Caco-2 (cell line): ENCODE results near the gene CCDC136. TPM values are rescaled to one million over a fixed set of nuclear protein-coding genes. Genes with fewer than 3 reads are reported as not detected.

Experiments
- BruUV-seq: library from RNA; stranded (reverse); fragments of 400-500 nt; replicated peaks from 2 replicates; lab custom pipeline; 2021; lab: Mats Ljungman, UMichigan
- CTCF ChIA-PET: fragments of 300-600 bp; sonication (Branson Sonifier 250); formaldehyde crosslinking; loops from one replicate; lab custom pipeline; 2022; ENCODE audit warnings: antibody characterized with exemption; lab: Charles Lee
- POLR2A ChIA-PET: fragments of 300-600 bp; sonication (Branson Sonifier 250); formaldehyde crosslinking; loops from one replicate; lab custom pipeline; 2022; ENCODE audit warnings: antibody characterized with exemption; lab: Charles Lee
- DNase-seq, 2 experiments: peaks; one replicate each; pipeline versions ENCODE4 v3.0.0 to v3.0.0-alpha.2; 2020 to 2022
- H3K27me3 ChIP-seq: replicated peaks from 2 replicates; pipeline ENCODE4 v1.6.0; 2011; ENCODE audit warnings: low read length; ENCODE audit not compliant: control insufficient read depth, insufficient read depth
- H3K36me3 ChIP-seq: 2 replicates; pipeline ENCODE4 v1.5.1; 2011; ENCODE audit warnings: low read length; ENCODE audit not compliant: control insufficient read depth, insufficient read depth
- H3K4me1 ChIP-seq: fragments of 250-450 bp; sonication (Bioruptor Pico); 2 replicates; pipeline ENCODE4 v1.5.1; 2020; ENCODE audit warnings: mild to moderate bottlenecking
- H3K4me3 ChIP-seq: 2 replicates; pipeline ENCODE4 v1.5.1; 2011; ENCODE audit warnings: low read depth, mild to moderate bottlenecking, control low read depth, low read length
- H3K9me3 ChIP-seq: fragments of 250-450 bp; sonication (Bioruptor Pico); 2 replicates; pipeline ENCODE4 v1.5.1; 2020; ENCODE audit warnings: mild to moderate bottlenecking, moderate library complexity
- H3K27ac Mint-ChIP-seq: one replicate; pipeline ENCODE4 v1.8.0; 2022; ENCODE audit warnings: mixed read lengths; ENCODE audit not compliant: unreplicated experiment
- H3K27me3 Mint-ChIP-seq: one replicate; pipeline ENCODE4 v1.8.0; 2022; ENCODE audit warnings: mixed read lengths; ENCODE audit not compliant: insufficient read depth, unreplicated experiment
- H3K36me3 Mint-ChIP-seq: one replicate; pipeline ENCODE4 v1.8.0; 2022; ENCODE audit warnings: mild to moderate bottlenecking, mixed read lengths; ENCODE audit not compliant: insufficient read depth, unreplicated experiment
- H3K4me1 Mint-ChIP-seq: one replicate; pipeline ENCODE4 v1.8.0; 2022; ENCODE audit warnings: low read depth, mixed read lengths; ENCODE audit not compliant: unreplicated experiment
- H3K4me3 Mint-ChIP-seq: one replicate; pipeline ENCODE4 v1.8.0; 2022; ENCODE audit warnings: mild to moderate bottlenecking, moderate library complexity, mixed read lengths; ENCODE audit not compliant: unreplicated experiment
- H3K9me3 Mint-ChIP-seq: one replicate; pipeline ENCODE4 v1.8.0; 2022; ENCODE audit warnings: mixed read lengths; ENCODE audit not compliant: unreplicated experiment
- CTCF ChIP-seq, 2 experiments: fragments of 200-600 bp in 1 of 2; IDR thresholded peaks; 1 replicate in 1 of 2; 2 replicates in 1 of 2; pipeline versions ENCODE4 v1.5.1 to v1.8.0; 2011 to 2022; ENCODE audit warnings: antibody characterized with exemption in 1 of 2, control low read depth in 1 of 2, inconsistent platforms in 1 of 2, low read depth in 1 of 2, low read length in 1 of 2, mild to moderate bottlenecking in 1 of 2, moderate library complexity in 1 of 2; ENCODE audit not compliant: insufficient read depth in 1 of 2, severe bottlenecking in 1 of 2, unreplicated experiment in 1 of 2
- intact Hi-C: fragments of 100-400 bp; cut with micrococcal nuclease; formaldehyde crosslinking; loops from one replicate; pipeline ENCODE4 v1.10.0; 2022; ENCODE audit not compliant: unreplicated experiment
- total RNA-seq: library from RNA; stranded (reverse); gene quantifications from 2 replicates; pipeline ENCODE4 v1.2.3, GENCODE V29; 2022

Gene CCDC136
- total RNA-seq, 1 experiment from 2014 or later: 10.2 TPM

DNA sequence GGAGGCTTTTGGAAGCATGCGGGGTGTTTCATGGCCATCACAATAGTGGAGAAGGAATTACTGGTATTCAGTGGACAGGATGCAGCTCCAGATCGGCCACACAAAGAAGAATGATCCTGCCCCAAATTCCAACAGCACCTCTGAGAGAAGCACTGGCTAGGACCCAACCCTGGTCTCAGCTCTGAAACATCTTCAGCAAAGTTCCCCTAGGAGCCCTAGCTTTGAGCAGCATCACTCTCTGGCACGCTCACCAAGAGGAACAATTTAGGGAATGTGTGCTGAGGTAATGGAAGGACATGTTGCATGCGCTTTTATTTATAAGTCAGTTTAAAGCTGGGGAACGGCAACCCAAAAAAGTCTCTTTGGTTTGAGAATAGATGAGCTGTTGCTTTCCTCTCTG lies 10.6 kb upstream of the CCDC136 start:
- no peaks in the 10 kb centered on the region for H3K27me3 ChIP-seq
- no peaks in the 10 kb centered on the region for H3K4me1 ChIP-seq
- no peak overlapping the region for H3K27ac Mint-ChIP-seq
- BruUV-seq: no TSS peak
- H3K4me3 ChIP-seq: no peak overlapping the region
- H3K4me1 Mint-ChIP-seq: no peaks in the 10 kb centered on the region
- no peak overlapping the region for H3K4me3 Mint-ChIP-seq
- ChIA-PET CTCF (no interaction called here), POLR2A (no interaction called here)
- no peaks in the 10 kb centered on the region for H3K36me3 ChIP-seq
- DNase-seq: no peak
- peaks cover 8% of the 10 kb centered on the region; the same call in 1 of the 2 replicates for H3K9me3 ChIP-seq
- peaks cover 2% of the 10 kb centered on the region for H3K27me3 Mint-ChIP-seq
- H3K9me3 Mint-ChIP-seq: peaks cover 19% of the 10 kb centered on the region
- intact Hi-C loops: no loop called here
- no peak for TF ChIP-seq CTCF (IDR thresholded peaks at IDR 0.05; ENCODE audit: insufficient read depth in 1 of 2, low read depth in 1 of 2, low read length in 1 of 2, severe bottlenecking in 1 of 2, unreplicated experiment in 1 of 2)
- peaks cover 18% of the 10 kb centered on the region for H3K36me3 Mint-ChIP-seq

DNA sequence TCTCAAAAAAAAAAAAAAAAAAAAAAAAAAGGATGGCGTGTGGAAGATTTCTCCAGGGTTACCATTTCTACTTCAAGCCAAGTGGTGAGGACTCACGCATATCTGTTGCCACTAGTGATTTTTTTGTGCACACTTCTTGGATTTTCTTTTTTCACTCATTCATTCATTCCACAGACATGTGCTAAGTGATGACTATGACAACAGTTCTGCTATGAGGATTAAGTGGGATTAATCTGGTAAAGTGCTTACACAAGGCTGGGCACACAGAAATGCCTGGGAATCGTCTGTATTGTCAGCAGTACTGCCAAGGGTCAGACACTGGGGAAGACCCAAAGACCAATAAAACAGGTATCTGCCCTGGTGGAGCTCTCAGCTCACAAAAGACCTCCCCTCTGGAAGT lies 9.9 kb upstream of the CCDC136 start:
- H3K36me3 Mint-ChIP-seq: peaks cover 11% of the 10 kb centered on the region
- peaks cover 8% of the 10 kb centered on the region; the same call in 1 of the 2 replicates for H3K9me3 ChIP-seq
- H3K9me3 Mint-ChIP-seq: peaks cover 17% of the 10 kb centered on the region
- H3K4me3 Mint-ChIP-seq: no peak overlapping the region
- no peaks in the 10 kb centered on the region for H3K27me3 ChIP-seq
- no peaks in the 10 kb centered on the region for H3K36me3 ChIP-seq
- TF ChIP-seq CTCF (IDR thresholded peaks at IDR 0.05; ENCODE audit: insufficient read depth in 1 of 2, low read depth in 1 of 2, low read length in 1 of 2, severe bottlenecking in 1 of 2, unreplicated experiment in 1 of 2): no peak
- intact Hi-C loops: no loop called here
- no peak overlapping the region for H3K27ac Mint-ChIP-seq
- no peak for DNase-seq
- BruUV-seq: no TSS peak
- H3K4me1 Mint-ChIP-seq: no peaks in the 10 kb centered on the region
- no peak overlapping the region for H3K4me3 ChIP-seq
- ChIA-PET POLR2A (no interaction called here), CTCF (no interaction called here)
- no peaks in the 10 kb centered on the region for H3K4me1 ChIP-seq
- peaks cover 4% of the 10 kb centered on the region for H3K27me3 Mint-ChIP-seq

- Histone ChIP-seq H3K36me3 (no peaks in the 10 kb centered on the region), H3K9me3 (peaks cover 3% of the 10 kb centered on the region; the same call in 1 of the 2 replicates), H3K27me3 (no peaks in the 10 kb centered on the region), H3K4me3 (no peak overlapping the region), H3K4me1 (no peaks in the 10 kb centered on the region)
- Mint-ChIP-seq H3K27ac (no peak overlapping the region), H3K36me3 (no peaks in the 10 kb centered on the region), H3K4me1 (no peaks in the 10 kb centered on the region), H3K27me3 (peaks cover 8% of the 10 kb centered on the region), H3K4me3 (no peak overlapping the region), H3K9me3 (peaks cover 3% of the 10 kb centered on the region)
- DNase-seq: peak in 1 of 2 experiments; percentile 45
- CTCF ChIA-PET: no interaction called here
- POLR2A ChIA-PET: no interaction called here
- TF ChIP-seq CTCF (IDR thresholded peaks at IDR 0.05; ENCODE audit: insufficient read depth in 1 of 2, low read depth in 1 of 2, low read length in 1 of 2, severe bottlenecking in 1 of 2, unreplicated experiment in 1 of 2): no peak
- intact Hi-C loops: no loop called here
- no TSS peak for BruUV-seq
Measured at GRCh38 chr7:128783143-128783861, 8.5 kb upstream of the CCDC136 start.
